Adipose tissue (tissue), 3 donors: ENCODE measurements around the gene C11orf98. TPM values are rescaled to one million over a fixed set of nuclear protein-coding genes. Genes with fewer than 3 reads are reported as not detected.
A peak's percentile ranks its signal among the peaks of the same experiment; 100 is the strongest.
"Not testable (repeated sequence)": the region's sequence is repeated elsewhere in the genome, so short reads cannot be mapped to it uniquely, and the experiment has no call there.

Source experiments
- H3K27ac ChIP-seq: one replicate; pipeline ENCODE4 v1.5.1; 2013; ENCODE audit warnings: low read depth, low read length
- WGBS, 3 donors: extraction: QIAGEN DNeasy Blood & Tissue Kit; methylation state at CpG; one replicate each; pipeline ENCODE4 v1.1.7; 2013; 5-methylcytosine and 5-hydroxymethylcytosine counted together
- polyA plus RNA-seq, 3 donors: library from polyadenylated mRNA; stranded (reverse); fragments of 200-250 nt; gene quantifications; one replicate each; pipeline ENCODE4 v1.2.3, GENCODE V29; 2013
- donor health status: healthy with polysubstance abuse.
- donor health status: Bipolar disorder and iron deficiency.
- donor health status: healthy.

C11orf98 gene
- polyA plus RNA-seq, 3 donors = 46.5 to 78.3 (median 72.4) TPM

DNA sequence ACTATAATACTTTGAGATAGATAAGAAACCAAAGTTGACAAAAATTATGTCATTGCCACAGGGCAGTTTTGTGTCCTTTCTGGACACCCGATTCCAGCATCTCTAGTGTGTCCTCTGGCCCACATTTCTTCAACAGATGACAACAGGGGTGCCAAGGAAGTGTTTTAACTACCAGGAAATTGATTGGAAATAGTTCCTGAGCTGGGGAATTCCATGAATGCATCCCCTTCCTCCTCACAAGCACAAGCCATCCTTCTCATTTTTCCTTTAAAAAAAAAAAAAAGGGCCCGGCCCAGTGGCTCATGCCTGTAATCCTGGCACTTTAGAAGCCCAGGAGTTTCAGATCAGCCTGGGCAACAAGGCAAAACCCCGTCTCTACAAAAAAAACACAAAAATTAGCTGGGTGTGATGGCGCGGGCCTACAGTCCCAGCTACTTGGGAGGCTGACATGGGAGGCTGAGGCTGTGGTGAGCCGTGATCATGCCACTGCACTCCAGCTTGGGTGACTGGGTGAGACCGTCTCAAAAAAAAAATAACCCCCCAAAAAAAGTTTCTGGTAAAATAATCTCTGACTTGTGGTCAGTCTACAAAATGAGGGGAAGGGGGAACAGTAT lies 42.4 kb downstream of the C11orf98 start:
- peak overlapping the region; percentile 71 for H3K27ac ChIP-seq
- 81 to 87% (median 81%) methylated on average over 7 of the region's 7 CpGs for WGBS, 3 donors

DNA sequence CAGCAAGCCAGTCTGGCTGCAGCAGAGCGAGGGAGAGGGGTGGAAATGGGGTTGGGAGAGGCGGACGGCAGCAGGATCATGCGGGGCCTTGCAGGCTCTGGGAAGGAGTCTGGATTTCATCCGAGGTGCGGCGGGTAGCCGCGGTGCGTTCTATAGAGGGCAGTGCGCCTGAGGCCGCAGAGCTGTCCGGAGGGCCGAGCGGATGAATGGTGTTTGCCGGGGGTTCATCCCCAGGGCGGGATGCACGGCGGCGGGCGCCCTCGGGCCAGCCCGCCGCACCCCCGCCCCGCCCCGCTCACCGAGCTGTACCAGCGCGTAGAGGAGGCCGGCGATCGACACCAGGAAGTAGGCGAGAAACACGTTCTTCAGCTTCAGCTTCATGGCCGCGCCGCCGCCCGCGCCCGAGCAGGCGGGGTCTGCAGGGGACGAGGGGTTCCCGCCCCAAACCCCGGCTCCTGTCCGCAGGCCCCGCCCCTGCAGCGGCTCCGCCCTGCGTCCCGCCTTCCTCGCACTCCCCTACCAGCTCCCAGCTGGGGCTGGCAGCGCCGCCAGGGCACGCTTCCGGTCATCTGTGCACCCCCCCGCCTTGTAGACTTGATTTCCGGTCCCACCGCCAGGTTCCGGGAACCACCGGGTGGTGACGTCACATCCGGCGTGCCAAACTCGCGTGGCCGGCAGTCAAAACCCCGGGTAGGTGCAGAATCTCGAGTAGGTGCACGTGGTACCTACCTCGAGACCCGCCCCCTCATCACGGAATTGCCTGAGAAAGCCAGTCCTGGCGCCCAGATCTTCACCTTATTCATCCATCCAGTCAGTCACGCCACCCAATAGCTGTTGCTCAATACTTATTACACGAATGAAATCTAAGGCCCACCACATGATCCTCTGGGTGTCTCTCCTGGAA lies 43.2 kb downstream of the C11orf98 start, which contains the start of gene B3GAT3:
Gene B3GAT3, minus strand, starts transcription at position 420 of the 904 bp plus-strand sequence. Its CDS starts 39 bp downstream, at position 381.
- peak within 1 kb of the TSS; percentile 71 for H3K27ac ChIP-seq
- WGBS, 3 donors = 0 to 1% (median 1%) methylated on average over 66 to 77 of the region's 77 CpGs

DNA sequence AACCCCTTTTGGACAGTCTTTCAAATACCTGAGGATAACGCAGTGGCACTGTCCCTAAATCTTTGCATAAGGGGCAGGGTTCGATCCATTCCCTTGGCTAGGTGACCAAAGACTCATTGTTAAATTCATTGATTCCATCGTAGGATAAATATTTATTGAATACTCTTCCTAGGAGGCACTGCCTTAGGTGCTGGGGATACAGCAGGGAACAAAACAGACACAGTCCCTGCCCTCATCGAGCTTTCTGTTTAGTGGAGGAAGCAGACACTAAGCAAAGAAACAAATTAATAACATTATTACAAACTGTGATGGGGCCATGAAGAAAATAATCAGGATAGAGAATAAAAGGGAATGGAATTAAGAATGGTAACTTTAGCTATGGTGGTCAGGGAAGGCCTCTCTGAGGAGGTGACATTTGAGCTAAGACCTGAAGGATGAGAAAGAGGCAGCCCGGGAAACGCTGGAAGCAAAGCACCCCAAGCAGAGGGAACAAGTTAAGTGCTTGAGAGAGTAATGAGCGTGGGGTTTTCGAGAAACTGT lies 43.9 kb downstream of the C11orf98 start:
- 23 to 34% (median 31%) methylated on average over 8 of the region's 8 CpGs for WGBS, 3 donors
- H3K27ac ChIP-seq = no peak overlapping the region

DNA sequence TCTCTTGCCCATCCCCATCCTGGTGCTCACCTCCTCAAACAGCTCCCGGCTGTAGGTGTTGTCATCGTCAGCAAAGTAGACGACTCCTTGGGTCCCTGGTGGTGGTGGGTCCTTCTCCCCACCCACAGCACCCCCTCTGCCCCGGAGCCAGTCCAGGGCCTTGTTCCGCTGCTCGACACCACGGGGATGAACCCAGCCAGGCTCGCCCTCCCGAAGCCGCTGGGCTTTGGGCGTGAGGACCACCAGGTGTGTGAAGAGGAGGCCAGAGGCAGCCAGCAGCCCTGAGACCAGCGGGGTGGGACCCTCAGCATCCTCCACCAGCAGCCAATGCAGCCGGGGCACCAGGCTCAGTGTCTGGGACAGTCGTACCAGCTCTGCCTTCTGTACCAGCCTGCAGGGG lies 48.1 kb downstream of the C11orf98 start:
- H3K27ac ChIP-seq = not testable (repeated sequence)
- WGBS, 3 donors = 92 to 97% (median 93%) methylated on average over 14 of the region's 14 CpGs

DNA sequence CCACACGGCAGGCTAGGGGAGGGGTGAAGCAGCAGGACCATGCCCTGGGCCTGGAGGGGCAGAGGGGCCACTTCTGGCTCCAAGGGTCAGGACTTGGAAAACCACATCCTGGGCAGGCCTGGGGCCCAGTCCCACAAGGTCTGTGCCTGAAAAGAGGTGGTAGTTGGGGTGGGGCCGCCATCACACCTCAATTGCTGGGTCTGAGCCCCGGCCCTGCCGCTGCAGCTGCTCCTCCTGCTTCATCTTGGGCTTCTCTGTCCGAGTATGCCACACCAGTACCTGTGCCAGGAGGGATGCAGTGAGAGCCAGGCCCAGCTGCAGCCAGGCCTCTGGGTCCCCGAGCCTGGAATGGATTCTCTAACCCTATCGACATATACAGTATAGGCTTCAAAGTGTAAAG lies 49.5 kb downstream of the C11orf98 start:
- H3K27ac ChIP-seq = no peak overlapping the region
- WGBS, 3 donors = 87 to 92% (median 91%) methylated on average over 7 of the region's 7 CpGs

DNA sequence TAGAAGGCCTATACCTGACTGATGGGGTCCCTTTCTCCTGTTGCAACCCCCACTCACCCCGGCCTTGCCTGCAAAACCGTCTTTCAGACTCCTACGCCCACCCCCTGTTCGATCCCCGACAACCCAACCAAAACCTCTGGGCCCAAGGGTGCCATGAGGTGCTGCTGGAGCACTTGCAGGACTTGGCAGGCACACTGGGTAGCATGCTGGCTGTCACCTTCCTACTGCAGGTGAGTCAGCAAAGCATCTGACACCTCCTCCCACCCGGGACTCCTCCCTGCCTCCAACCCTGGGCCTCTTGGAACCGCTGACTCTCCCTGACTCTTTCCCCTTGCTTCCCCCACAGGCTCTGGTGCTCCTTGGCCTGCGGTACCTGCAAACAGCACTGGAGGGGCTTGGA lies 50.7 kb downstream of the C11orf98 start:
- 71 to 75% (median 75%) methylated on average over 8 of the region's 8 CpGs for WGBS, 3 donors
- no peak overlapping the region for H3K27ac ChIP-seq

DNA sequence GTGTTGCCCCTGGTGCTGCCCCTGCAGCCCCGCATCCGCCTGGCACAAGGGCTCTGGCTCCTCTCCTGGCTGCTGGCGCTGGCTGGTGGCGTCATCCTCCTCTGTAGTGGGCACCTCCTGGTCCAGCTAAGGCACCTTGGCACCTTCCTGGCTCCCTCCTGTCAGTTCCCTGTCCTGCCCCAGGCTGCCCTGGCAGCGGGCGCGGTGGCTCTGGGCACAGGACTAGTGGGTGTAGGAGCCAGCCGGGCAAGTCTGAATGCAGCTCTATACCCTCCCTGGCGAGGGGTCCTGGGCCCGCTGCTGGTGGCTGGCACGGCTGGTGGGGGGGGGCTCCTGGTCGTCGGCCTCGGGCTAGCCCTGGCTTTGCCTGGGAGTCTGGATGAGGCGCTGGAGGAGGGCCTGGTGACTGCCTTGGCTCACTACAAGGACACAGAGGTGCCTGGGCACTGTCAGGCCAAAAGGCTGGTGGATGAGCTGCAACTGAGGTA lies 51.7 kb downstream of the C11orf98 start:
- WGBS, 3 donors = 54 to 65% (median 54%) methylated on average over 15 of the region's 15 CpGs
- H3K27ac ChIP-seq = peak overlapping the region; percentile 45

Other genes starting within 250 kb of the C11orf98 start
- gene SCGB1A1, start 246.2 kb downstream of the C11orf98 start, polyA plus RNA-seq = under 1 TPM in 2 of 3 donors, not detected in 1; 0.54 to 0.82 TPM
- gene AHNAK, start 118.4 kb downstream of the C11orf98 start, polyA plus RNA-seq = 100 to 1,000 TPM in 2 of 3 donors, 10 to 100 TPM in 1; 27.1 to 199 (median 193) TPM
- gene EEF1G, start 91.3 kb downstream of the C11orf98 start, polyA plus RNA-seq = 1,000 to 10,000 TPM; 1,025 to 2,248 (median 1,633) TPM
- 10 to 100 TPM; 15.8 to 16.2 (median 15.9) TPM for gene TUT1, start 73.7 kb downstream of the C11orf98 start, polyA plus RNA-seq
- 10 to 100 TPM; 17.3 to 72.4 (median 48.1) TPM for gene MTA2, start 63.3 kb downstream of the C11orf98 start, polyA plus RNA-seq
- gene EML3, start 52.4 kb downstream of the C11orf98 start, polyA plus RNA-seq = 100 to 1,000 TPM in 1 of 3 donors, 10 to 100 TPM in 2; 23.6 to 103 (median 79.4) TPM
- 10 to 100 TPM in 2 of 3 donors, 1 to 10 TPM in 1; 3.6 to 25.6 (median 21.1) TPM for gene ROM1, start 52.0 kb downstream of the C11orf98 start, polyA plus RNA-seq
- gene B3GAT3, start 43.2 kb downstream of the C11orf98 start, polyA plus RNA-seq = 10 to 100 TPM; 25.0 to 42.7 (median 39.8) TPM
- 100 to 1,000 TPM in 1 of 3 donors, 10 to 100 TPM in 2; 61.7 to 122 (median 86.9) TPM for gene GANAB, start 18.6 kb downstream of the C11orf98 start, polyA plus RNA-seq
- 10 to 100 TPM in 1 of 3 donors, 1 to 10 TPM in 2; 6.6 to 12.2 (median 7.8) TPM for gene INTS5, start 11.9 kb downstream of the C11orf98 start, polyA plus RNA-seq
- gene CSKMT, start 102 bp upstream of the C11orf98 start, polyA plus RNA-seq = 10 to 100 TPM in 2 of 3 donors, 1 to 10 TPM in 1; 9.7 to 18.6 (median 11.6) TPM
- gene UQCC3, start 6.5 kb upstream of the C11orf98 start, polyA plus RNA-seq = 10 to 100 TPM in 2 of 3 donors, 1 to 10 TPM in 1; 9.4 to 16.0 (median 10.2) TPM
- gene LBHD1, start 7.1 kb upstream of the C11orf98 start, polyA plus RNA-seq = 1 to 10 TPM; 2.4 to 5.2 (median 4.4) TPM
- gene UBXN1, start 13.9 kb upstream of the C11orf98 start, polyA plus RNA-seq = 100 to 1,000 TPM; 127 to 237 (median 188) TPM
- 10 to 100 TPM in 2 of 3 donors, 1 to 10 TPM in 1; 4.3 to 39.1 (median 17.7) TPM for gene LRRN4CL, start 24.3 kb upstream of the C11orf98 start, polyA plus RNA-seq
- gene BSCL2, start 42.2 kb upstream of the C11orf98 start, polyA plus RNA-seq = 10 to 100 TPM; 45.9 to 61.7 (median 46.3) TPM
- under 1 TPM in 2 of 3 donors, not detected in 1; 0.09 to 0.12 TPM for gene GNG3, start 42.5 kb upstream of the C11orf98 start, polyA plus RNA-seq
- 10 to 100 TPM; 17.2 to 34.2 (median 23.1) TPM for gene HNRNPUL2, start 62.2 kb upstream of the C11orf98 start, polyA plus RNA-seq
- gene TTC9C, start 63.3 kb upstream of the C11orf98 start, polyA plus RNA-seq = 10 to 100 TPM; 15.1 to 30.1 (median 16.2) TPM
- gene ZBTB3, start 89.0 kb upstream of the C11orf98 start, polyA plus RNA-seq = 1 to 10 TPM; 1.7 to 4.2 (median 2.9) TPM
- gene POLR2G, start 96.4 kb upstream of the C11orf98 start, polyA plus RNA-seq = 100 to 1,000 TPM in 1 of 3 donors, 10 to 100 TPM in 2; 53.7 to 104 (median 86.3) TPM
- 10 to 100 TPM; 13.1 to 18.2 (median 14.7) TPM for gene TAF6L, start 106.2 kb upstream of the C11orf98 start, polyA plus RNA-seq
- 10 to 100 TPM; 46.0 to 65.1 (median 48.4) TPM for gene TMEM179B, start 122.2 kb upstream of the C11orf98 start, polyA plus RNA-seq
- gene TMEM223, start 126.8 kb upstream of the C11orf98 start, polyA plus RNA-seq = 10 to 100 TPM; 16.2 to 19.9 (median 19.3) TPM
- gene NXF1, start 140.2 kb upstream of the C11orf98 start, polyA plus RNA-seq = 10 to 100 TPM; 45.1 to 85.1 (median 68.3) TPM
- 10 to 100 TPM; 29.6 to 40.2 (median 32.2) TPM for gene STX5, start 166.8 kb upstream of the C11orf98 start, polyA plus RNA-seq
- not detected for gene TEX54, start 167.6 kb upstream of the C11orf98 start, polyA plus RNA-seq
- gene WDR74, start 174.4 kb upstream of the C11orf98 start, polyA plus RNA-seq = 10 to 100 TPM; 21.3 to 52.5 (median 37.5) TPM
- gene SLC3A2, start 215.7 kb upstream of the C11orf98 start, polyA plus RNA-seq = 100 to 1,000 TPM in 2 of 3 donors, 10 to 100 TPM in 1; 62.6 to 146 (median 103) TPM